Fibroblast of pulmonary artery (primary cell): Measurements from ENCODE around the gene CEBPA.

Source experiments
- DNase-seq: peaks from one replicate; pipeline ENCODE4 v3.0.0-alpha.2; 2010; ENCODE audit warnings: low read depth
- H3K4me3 ChIP-seq: replicated peaks from 2 replicates; pipeline ENCODE4 v1.5.1; 2011; ENCODE audit warnings: low read depth, mild to moderate bottlenecking, control low read depth, low read length, moderate library complexity
- TF ChIP-seq, protein P1 (sequence below): IDR thresholded peaks from 2 replicates; pipeline ENCODE4 v1.5.1; 2011; ENCODE audit warnings: mild to moderate bottlenecking, control low read depth, low read length, inconsistent platforms; ENCODE audit errors: missing control alignments

CEBPA gene

DNA sequence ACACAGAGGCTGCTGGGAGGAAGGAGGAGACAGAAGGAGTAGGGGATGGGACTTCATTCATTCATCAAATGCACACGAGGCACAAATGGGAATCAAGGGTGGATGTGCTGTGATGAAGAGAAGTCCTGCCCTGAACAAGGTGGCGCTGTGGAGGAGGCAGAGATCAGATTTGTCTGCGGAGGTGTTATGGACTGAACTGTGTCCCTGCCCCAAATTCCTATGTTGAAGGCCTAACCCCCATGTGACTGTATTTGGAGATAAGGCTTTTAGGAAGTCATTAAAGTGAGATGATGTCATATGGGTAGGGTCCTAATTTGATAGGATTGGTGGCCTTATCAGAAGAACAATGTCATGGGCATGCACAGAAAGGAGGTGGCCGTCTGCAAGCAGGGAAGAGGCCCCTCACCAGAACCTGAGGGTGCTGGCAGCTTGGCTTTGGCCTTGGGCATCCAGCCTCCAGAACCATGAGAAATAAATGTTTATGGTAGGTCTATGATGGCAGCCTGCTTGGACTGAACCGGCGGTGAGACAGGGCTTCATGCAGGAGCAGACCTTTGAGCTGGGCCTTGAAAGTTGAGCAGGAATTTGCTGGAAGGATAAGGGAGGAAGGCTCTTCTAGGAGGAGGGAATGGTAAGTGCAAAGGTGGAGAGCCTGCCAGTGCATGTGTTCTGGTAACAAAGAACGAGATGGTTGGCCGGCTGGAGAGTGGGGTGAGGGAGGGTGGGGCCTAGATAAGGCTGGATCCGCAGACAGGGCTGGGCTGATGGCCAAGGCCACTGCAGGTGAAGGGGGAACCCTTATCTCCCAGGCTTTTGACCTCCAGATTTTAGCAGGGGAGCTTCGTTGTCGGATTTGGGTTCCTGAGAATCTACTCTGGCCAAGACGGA is 2.7 kb upstream of the CEBPA start:
- TF ChIP-seq, protein P1, sequence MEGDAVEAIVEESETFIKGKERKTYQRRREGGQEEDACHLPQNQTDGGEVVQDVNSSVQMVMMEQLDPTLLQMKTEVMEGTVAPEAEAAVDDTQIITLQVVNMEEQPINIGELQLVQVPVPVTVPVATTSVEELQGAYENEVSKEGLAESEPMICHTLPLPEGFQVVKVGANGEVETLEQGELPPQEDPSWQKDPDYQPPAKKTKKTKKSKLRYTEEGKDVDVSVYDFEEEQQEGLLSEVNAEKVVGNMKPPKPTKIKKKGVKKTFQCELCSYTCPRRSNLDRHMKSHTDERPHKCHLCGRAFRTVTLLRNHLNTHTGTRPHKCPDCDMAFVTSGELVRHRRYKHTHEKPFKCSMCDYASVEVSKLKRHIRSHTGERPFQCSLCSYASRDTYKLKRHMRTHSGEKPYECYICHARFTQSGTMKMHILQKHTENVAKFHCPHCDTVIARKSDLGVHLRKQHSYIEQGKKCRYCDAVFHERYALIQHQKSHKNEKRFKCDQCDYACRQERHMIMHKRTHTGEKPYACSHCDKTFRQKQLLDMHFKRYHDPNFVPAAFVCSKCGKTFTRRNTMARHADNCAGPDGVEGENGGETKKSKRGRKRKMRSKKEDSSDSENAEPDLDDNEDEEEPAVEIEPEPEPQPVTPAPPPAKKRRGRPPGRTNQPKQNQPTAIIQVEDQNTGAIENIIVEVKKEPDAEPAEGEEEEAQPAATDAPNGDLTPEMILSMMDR: no peak
- DNase-seq: no peak
- H3K4me3 ChIP-seq: no peak overlapping the region

DNA sequence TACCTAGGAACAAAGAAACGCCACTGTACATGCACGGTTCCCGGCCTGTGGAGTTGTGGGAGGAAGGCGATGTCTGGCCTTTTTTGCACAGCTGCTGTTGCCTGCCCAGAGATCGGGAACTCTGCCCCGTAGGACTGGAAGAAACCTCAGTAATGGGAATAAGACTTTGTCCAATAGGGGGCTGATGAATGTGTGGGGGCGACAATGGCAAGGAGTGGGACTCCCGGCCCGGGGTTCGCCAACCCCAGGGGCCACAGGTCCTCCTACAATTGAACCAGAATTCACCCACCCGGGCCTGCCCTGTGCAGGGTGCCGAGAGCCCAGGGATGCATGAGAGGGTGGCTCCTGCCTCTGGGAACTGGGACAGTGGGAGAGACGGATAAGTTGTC is 2.0 kb upstream of the CEBPA start:
- TF ChIP-seq, protein P1: no peak
- no peak for DNase-seq
- H3K4me3 ChIP-seq: no peak overlapping the region

DNA sequence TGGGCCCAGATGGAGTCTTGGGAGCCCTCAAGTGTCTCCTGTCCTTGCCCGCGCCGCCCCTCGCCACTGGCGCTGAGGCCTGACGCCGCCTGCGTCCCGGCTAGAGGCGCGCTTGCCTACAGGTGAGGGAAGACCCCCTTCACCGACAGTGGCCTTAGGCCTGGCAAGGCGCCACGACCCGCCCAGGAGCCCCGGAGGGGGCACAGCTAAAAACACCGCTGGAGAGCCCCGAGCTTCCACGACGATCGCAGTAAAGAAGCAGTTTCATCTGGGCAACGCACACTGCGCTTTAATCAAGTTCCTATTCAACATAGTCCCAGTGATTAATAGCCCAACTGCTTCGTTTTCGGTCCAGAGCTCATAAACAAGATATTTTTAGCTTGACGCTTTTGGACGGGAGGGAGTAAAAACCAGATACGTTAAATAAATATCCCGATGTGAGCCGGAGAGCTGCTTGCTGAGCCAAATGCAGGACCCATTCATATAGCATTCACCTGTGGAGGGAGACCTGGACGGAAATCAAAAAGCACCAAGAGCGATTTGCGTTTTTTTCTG is 1.5 kb upstream of the CEBPA start:
- TF ChIP-seq, protein P1: no peak
- no peak overlapping the region for H3K4me3 ChIP-seq
- no peak for DNase-seq

DNA sequence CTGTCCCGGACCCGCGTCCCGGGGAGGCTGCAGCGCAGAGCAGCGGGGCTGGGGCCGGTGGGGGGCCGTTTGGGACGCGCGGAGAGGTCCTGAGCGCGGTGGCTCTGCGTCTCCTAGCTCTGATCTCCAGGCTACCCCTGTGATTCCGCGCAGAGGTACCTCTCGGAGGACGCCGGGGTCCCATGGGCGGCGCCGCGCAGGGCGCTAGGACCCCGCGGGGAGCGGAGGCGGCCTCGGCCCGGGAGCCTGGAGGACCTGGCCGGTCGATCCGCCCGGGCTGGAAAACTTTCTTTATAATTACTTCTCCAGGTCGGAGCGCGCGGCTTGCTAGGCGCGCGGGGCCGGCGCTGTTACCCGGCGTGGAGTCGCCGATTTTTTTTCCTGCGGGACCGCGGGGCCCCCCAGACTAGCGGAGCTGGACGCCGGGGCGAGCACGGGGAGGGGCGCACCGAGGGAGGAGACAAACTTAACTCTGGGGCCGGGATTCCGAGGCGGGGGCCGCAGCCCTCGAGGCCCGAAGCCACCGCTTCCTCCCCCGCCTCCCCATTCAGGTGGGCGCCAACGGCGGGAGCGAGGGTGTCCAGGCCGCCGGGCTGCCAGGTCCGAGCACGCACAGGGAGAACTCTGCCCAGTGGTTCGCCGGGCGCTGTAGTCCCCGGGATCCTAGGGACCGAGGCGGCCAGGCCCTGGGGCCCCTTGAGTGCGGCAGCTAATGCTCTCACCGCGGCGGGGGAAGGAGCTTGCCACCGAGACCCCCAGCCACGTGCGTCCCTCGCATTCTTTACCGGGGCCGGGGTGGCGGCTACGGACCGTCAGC is 848 bp upstream of the CEBPA start:
- H3K4me3 ChIP-seq: peak overlapping the region; percentile 59
- DNase-seq: peak; percentile 56
- TF ChIP-seq, protein P1: no peak

DNA sequence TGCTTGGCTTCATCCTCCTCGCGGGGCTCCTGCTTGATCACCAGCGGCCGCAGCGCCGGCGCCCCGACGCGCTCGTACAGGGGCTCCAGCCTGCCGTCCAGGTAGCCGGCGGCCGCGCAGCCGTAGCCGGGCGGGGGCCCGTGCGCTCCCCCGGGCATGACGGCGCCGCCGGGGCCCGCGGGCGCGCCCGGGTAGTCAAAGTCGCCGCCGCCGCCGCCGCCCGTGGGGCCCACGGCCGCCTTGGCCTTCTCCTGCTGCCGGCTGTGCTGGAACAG is 497 bp downstream of the CEBPA start:
- TF ChIP-seq, protein P1: no peak
- no peak for DNase-seq
- H3K4me3 ChIP-seq: no peak overlapping the region

DNA sequence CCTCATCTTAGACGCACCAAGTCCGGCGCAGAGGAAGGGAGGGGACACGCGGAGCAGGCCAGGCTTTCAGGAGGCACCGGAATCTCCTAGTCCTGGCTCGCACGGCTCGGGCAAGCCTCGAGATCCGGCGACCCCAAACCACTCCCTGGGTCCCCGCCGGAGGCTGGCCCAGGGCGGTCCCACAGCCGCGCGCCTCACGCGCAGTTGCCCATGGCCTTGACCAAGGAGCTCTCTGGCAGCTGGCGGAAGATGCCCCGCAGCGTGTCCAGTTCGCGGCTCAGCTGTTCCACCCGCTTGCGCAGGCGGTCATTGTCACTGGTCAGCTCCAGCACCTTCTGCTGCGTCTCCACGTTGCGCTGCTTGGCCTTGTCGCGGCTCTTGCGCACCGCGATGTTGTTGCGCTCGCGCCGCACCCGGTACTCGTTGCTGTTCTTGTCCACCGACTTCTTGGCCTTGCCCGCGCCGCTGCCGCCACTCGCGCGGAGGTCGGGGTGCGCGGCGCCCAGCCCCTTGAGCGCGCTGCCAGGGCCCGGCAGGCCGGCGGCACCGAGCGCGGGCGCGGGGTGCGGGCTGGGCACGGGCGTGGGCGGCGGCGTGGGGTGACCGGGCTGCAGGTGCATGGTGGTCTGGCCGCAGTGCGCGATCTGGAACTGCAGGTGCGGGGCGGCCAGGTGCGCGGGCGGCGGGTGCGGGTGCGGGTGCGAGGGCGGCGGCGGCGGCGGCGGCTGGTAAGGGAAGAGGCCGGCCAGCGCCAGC is 1.0 kb downstream of the CEBPA start:
- DNase-seq: no peak
- TF ChIP-seq, protein P1: no peak
- H3K4me3 ChIP-seq: no peak overlapping the region
